ENCODE results near the gene HELQ.

HELQ gene

GRCh38 chr4:83361416-83362103, 94.1 kb downstream of the HELQ start:
- Histone ChIP-seq H3K79me2 (ENCODE audit: insufficient read depth, low read depth) (no peaks in the 10 kb centered on the region), H4K20me1 (ENCODE audit: insufficient read depth) (no peaks in the 10 kb centered on the region), H3K27ac (no peak overlapping the region), H3K27me3 (ENCODE audit: insufficient read depth, low read depth) (no peaks in the 10 kb centered on the region), H3K4me1 (ENCODE audit: low read depth, poor library complexity, severe bottlenecking) (peaks cover 23% of the 10 kb centered on the region), H3K4me2 (no peak overlapping the region), H3K9ac (no peak overlapping the region), H3K4me3 (IDR thresholded peaks at IDR 0.05; ENCODE audit: insufficient read depth, low read depth, low read length) (no peak overlapping the region), H3K36me3 (ENCODE audit: insufficient read depth) (no peaks in the 10 kb centered on the region), H2AFZ (ENCODE audit: low read depth) (no peak overlapping the region)
- no peak for TF ChIP-seq CTCF (conservative IDR thresholded peaks at IDR 0.05; ENCODE audit: low read depth, low read length)

GRCh38 chr4:83360018-83360417, 95.6 kb downstream of the HELQ start:
- no peak overlapping the region for H3K4me2 ChIP-seq
- TF ChIP-seq CTCF (conservative IDR thresholded peaks at IDR 0.05; ENCODE audit: low read depth, low read length): no peak
- H2AFZ ChIP-seq (ENCODE audit: low read depth): no peak overlapping the region
- no peaks in the 10 kb centered on the region for H3K36me3 ChIP-seq (ENCODE audit: insufficient read depth)
- H3K4me3 ChIP-seq (IDR thresholded peaks at IDR 0.05; ENCODE audit: insufficient read depth, low read depth, low read length): no peak overlapping the region
- no peaks in the 10 kb centered on the region for H4K20me1 ChIP-seq (ENCODE audit: insufficient read depth)
- no peak overlapping the region for H3K27ac ChIP-seq
- no peak overlapping the region for H3K9ac ChIP-seq
- no peaks in the 10 kb centered on the region for H3K79me2 ChIP-seq (ENCODE audit: insufficient read depth, low read depth)
- H3K4me1 ChIP-seq (ENCODE audit: low read depth, poor library complexity, severe bottlenecking): peaks cover 23% of the 10 kb centered on the region
- no peaks in the 10 kb centered on the region for H3K27me3 ChIP-seq (ENCODE audit: insufficient read depth, low read depth)

GRCh38 chr4:83358410-83358809, 97.2 kb downstream of the HELQ start:
- no peaks in the 10 kb centered on the region for H3K27me3 ChIP-seq (ENCODE audit: insufficient read depth, low read depth)
- H3K4me2 ChIP-seq: no peak overlapping the region
- H3K9ac ChIP-seq: no peak overlapping the region
- no peaks in the 10 kb centered on the region for H3K79me2 ChIP-seq (ENCODE audit: insufficient read depth, low read depth)
- H3K36me3 ChIP-seq (ENCODE audit: insufficient read depth): no peaks in the 10 kb centered on the region
- TF ChIP-seq CTCF (conservative IDR thresholded peaks at IDR 0.05; ENCODE audit: low read depth, low read length): no peak
- no peaks in the 10 kb centered on the region for H4K20me1 ChIP-seq (ENCODE audit: insufficient read depth)
- peaks cover 23% of the 10 kb centered on the region for H3K4me1 ChIP-seq (ENCODE audit: low read depth, poor library complexity, severe bottlenecking)
- H3K4me3 ChIP-seq (IDR thresholded peaks at IDR 0.05; ENCODE audit: insufficient read depth, low read depth, low read length): no peak overlapping the region
- H3K27ac ChIP-seq: no peak overlapping the region
- no peak overlapping the region for H2AFZ ChIP-seq (ENCODE audit: low read depth)
